ENCODE data around the gene HCFC1R1.
A peak's percentile ranks its signal among the peaks of the same experiment; 100 is the strongest.

GRCh38 chr16:3020604-3021448 is 2.9 kb downstream of the HCFC1R1 start:
- TF ChIP-seq CTCF (IDR thresholded peaks at IDR 0.05) = no peak
- TF ChIP-seq POLR2A (IDR thresholded peaks at IDR 0.05) = peak; percentile 63
